DOHH2 (cell line): ENCODE data around the gene HORMAD2.

Experiments
- H3F3A ChIP-seq: fragments of 200-600 bp; sonication (generic), shearing (Covaris generic); 2 replicates; pipeline ENCODE4 v1.6.0; 2016; ENCODE audit warnings: antibody characterized with exemption, mild to moderate bottlenecking; ENCODE audit not compliant: control insufficient read depth, insufficient read depth
- H3K27ac ChIP-seq: fragments of 200-600 bp; sonication (generic); 2 replicates; pipeline ENCODE4 v1.5.1; 2014; ENCODE audit warnings: low read depth, mild to moderate bottlenecking, low read length, moderate library complexity
- H3K27me3 ChIP-seq: fragments of 200-600 bp; sonication (generic); 2 replicates; pipeline ENCODE4 v1.6.1; 2014; ENCODE audit warnings: mild to moderate bottlenecking, low read length, mixed read lengths; ENCODE audit not compliant: control insufficient read depth
- H3K36me3 ChIP-seq: fragments of 200-600 bp; sonication (generic); 2 replicates; pipeline ENCODE4 v1.6.1; 2014; ENCODE audit warnings: mild to moderate bottlenecking, low read length, moderate library complexity, mixed read lengths; ENCODE audit not compliant: control insufficient read depth
- H3K4me1 ChIP-seq: fragments of 200-600 bp; sonication (generic); 2 replicates; pipeline ENCODE4 v1.6.1; 2014; ENCODE audit warnings: mild to moderate bottlenecking, low read length, mixed read lengths; ENCODE audit not compliant: control insufficient read depth
- H3K4me2 ChIP-seq: fragments of 200-600 bp; sonication (generic); 2 replicates; pipeline ENCODE4 v1.6.0; 2014; ENCODE audit warnings: mild to moderate bottlenecking, low read length, moderate library complexity
- H3K4me3 ChIP-seq: fragments of 200-600 bp; sonication (generic); 2 replicates; pipeline ENCODE4 v1.5.1; 2014; ENCODE audit warnings: mild to moderate bottlenecking, low read length, mixed read lengths
- H3K79me2 ChIP-seq: fragments of 200-600 bp; sonication (generic); 2 replicates; pipeline ENCODE4 v1.6.1; 2014; ENCODE audit warnings: mild to moderate bottlenecking, low read length, mixed read lengths; ENCODE audit not compliant: control insufficient read depth
- H3K9me2 ChIP-seq: fragments of 200-600 bp; sonication (generic); replicated peaks from 2 replicates; pipeline ENCODE4 v1.6.1; 2014; ENCODE audit warnings: mild to moderate bottlenecking, low read length, mixed read lengths; ENCODE audit not compliant: control insufficient read depth
- H3K9me3 ChIP-seq: fragments of 200-600 bp; sonication (generic); 2 replicates; pipeline ENCODE4 v1.6.1; 2014; ENCODE audit warnings: antibody characterized with exemption, low read length, mixed read lengths; ENCODE audit not compliant: control insufficient read depth, insufficient read depth
- H4K20me1 ChIP-seq: fragments of 200-600 bp; sonication (generic); 2 replicates; pipeline ENCODE4 v1.6.0; 2014; ENCODE audit warnings: low read depth, mild to moderate bottlenecking, antibody characterized with exemption, low read length, moderate library complexity; ENCODE audit not compliant: control insufficient read depth, insufficient read depth
- EZH2phosphoT487 ChIP-seq: fragments of 200-600 bp; sonication (generic); IDR thresholded peaks from 2 replicates; pipeline ENCODE4 v1.6.1; 2017; ENCODE audit warnings: borderline replicate concordance, mild to moderate bottlenecking, antibody characterized with exemption, low read length, moderate library complexity, mixed read lengths
- TF ChIP-seq, protein P1 (sequence below): fragments of 200-600 bp; sonication (generic); IDR thresholded peaks from one replicate; pipeline ENCODE4 v1.5.1; 2014; ENCODE audit warnings: antibody characterized with exemption, mild to moderate bottlenecking, low read depth, low read length; ENCODE audit not compliant: poor library complexity, severe bottlenecking

Gene HORMAD2

DNA sequence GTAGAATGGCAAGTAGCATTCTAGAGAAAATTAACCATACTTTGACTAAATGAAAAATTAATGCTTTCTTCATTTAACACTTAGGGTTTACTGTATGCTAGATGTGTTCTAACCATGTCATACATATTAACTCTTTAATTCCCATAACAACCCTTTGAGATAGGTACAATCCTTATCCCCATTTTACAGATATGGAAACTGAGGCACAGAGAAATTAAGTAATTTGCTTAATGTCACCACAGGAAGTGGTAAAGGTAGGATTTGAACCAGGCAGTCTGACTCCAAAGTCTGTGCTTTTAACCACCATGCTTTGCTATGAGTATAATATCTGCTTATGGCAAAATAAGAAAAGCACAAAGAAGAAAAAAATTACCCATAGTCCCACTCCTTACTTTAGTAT, 106.8 kb downstream of the HORMAD2 start:
- TF ChIP-seq, protein P1, sequence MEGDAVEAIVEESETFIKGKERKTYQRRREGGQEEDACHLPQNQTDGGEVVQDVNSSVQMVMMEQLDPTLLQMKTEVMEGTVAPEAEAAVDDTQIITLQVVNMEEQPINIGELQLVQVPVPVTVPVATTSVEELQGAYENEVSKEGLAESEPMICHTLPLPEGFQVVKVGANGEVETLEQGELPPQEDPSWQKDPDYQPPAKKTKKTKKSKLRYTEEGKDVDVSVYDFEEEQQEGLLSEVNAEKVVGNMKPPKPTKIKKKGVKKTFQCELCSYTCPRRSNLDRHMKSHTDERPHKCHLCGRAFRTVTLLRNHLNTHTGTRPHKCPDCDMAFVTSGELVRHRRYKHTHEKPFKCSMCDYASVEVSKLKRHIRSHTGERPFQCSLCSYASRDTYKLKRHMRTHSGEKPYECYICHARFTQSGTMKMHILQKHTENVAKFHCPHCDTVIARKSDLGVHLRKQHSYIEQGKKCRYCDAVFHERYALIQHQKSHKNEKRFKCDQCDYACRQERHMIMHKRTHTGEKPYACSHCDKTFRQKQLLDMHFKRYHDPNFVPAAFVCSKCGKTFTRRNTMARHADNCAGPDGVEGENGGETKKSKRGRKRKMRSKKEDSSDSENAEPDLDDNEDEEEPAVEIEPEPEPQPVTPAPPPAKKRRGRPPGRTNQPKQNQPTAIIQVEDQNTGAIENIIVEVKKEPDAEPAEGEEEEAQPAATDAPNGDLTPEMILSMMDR = no peak
- TF ChIP-seq EZH2phosphoT487 = no peak
- Histone ChIP-seq H3K79me2 (no peaks in the 10 kb centered on the region), H3K4me2 (no peak overlapping the region), H3F3A (no peaks in the 10 kb centered on the region), H3K27ac (no peak overlapping the region), H4K20me1 (no peaks in the 10 kb centered on the region), H3K9me2 (no peaks in the 10 kb centered on the region), H3K4me1 (peaks cover 3% of the 10 kb centered on the region), H3K4me3 (no peak overlapping the region), H3K27me3 (peaks cover 10% of the 10 kb centered on the region), H3K9me3 (no peaks in the 10 kb centered on the region), H3K36me3 (no peaks in the 10 kb centered on the region)

DNA sequence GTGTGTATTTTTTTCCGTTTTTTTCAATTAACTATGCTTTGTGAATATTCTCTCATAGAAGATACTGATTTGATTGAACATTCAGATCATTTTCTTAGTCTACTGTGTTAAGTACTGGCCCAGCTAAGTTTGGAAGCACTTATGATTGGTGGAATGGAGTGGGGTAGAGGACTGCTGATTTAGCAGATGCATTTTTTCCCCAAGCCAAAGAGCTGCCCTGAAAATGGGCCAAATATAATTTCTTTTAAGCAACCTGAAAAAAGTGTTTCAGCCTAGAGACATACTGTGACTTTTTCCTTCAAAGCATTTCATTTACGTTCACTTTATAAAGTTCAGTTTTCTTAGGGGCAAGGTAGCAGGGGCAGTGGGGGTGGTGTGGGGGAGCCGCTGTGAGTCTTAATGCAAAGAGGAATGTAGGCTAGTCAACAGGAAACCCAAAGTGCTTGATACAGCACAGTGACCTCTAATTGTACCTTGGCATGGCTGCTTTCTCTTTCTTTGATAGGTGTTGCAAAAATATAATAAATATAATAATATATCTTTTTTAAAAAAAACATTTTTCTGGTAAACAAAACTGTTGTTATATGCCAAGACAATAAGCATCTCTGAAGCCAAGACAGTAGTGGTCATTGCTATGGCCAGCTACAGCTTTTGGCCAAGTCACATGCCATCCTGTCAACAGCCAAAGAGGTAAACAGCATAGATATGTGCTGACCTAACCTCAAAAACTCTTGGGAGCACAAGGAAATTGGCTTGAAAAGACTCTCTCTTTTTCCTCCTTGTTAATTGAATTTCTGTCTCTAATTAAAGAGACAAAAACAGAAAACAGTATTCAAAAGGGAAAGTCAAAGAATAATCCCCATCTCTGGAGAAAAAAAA, 107.5 kb downstream of the HORMAD2 start:
- H3K4me1 ChIP-seq = peaks cover 9% of the 10 kb centered on the region
- H3K9me2 ChIP-seq = no peaks in the 10 kb centered on the region
- H3K27me3 ChIP-seq = peaks cover 10% of the 10 kb centered on the region; the same call in 1 of the 2 replicates
- H4K20me1 ChIP-seq = no peaks in the 10 kb centered on the region
- H3K4me3 ChIP-seq = no peak overlapping the region
- no peak overlapping the region for H3K4me2 ChIP-seq
- H3K9me3 ChIP-seq = no peaks in the 10 kb centered on the region
- no peaks in the 10 kb centered on the region for H3F3A ChIP-seq
- no peak overlapping the region for H3K27ac ChIP-seq
- TF ChIP-seq, protein P1 = no peak
- no peak for TF ChIP-seq EZH2phosphoT487
- H3K36me3 ChIP-seq = no peaks in the 10 kb centered on the region
- no peaks in the 10 kb centered on the region for H3K79me2 ChIP-seq

DNA sequence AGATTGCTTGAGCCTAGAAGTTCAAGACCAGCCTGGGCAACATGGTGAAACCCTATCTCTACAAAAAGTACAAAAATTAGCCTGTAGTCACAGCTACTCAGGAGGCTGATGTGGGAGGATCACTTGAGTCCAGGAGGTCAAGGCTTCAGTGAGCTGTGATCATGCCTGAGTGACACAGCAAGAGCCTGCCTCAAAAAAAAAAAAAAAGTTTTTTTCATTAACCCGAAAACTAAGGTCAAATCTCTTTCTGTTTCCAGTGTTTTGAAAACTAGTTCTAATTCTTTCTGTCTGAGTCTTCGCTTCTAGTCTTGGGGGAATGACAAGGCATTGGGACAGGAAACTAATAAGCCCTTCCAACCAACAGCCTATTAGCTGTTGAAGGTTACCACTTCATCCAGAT, 108.6 kb downstream of the HORMAD2 start:
- H3K9me2 ChIP-seq = no peaks in the 10 kb centered on the region
- H3K27me3 ChIP-seq = peaks cover 10% of the 10 kb centered on the region; the same call in 1 of the 2 replicates
- no peak for TF ChIP-seq EZH2phosphoT487
- TF ChIP-seq, protein P1 = no peak
- H3F3A ChIP-seq = no peaks in the 10 kb centered on the region
- no peak overlapping the region for H3K4me2 ChIP-seq
- no peak overlapping the region for H3K4me3 ChIP-seq
- H3K9me3 ChIP-seq = no peaks in the 10 kb centered on the region
- H3K27ac ChIP-seq = no peak overlapping the region
- no peaks in the 10 kb centered on the region for H4K20me1 ChIP-seq
- H3K4me1 ChIP-seq = peaks cover 12% of the 10 kb centered on the region
- H3K79me2 ChIP-seq = no peaks in the 10 kb centered on the region
- no peaks in the 10 kb centered on the region for H3K36me3 ChIP-seq
